ENCODE results near the gene SKIDA1. TPM values are rescaled to one million over a fixed set of nuclear protein-coding genes. Genes with fewer than 3 reads are reported as not detected.

Gene SKIDA1
- total and polyA plus RNA-seq, 7 donors: 0.10 to 4.2 (median 2.9) TPM; not detected in 2

DNA sequence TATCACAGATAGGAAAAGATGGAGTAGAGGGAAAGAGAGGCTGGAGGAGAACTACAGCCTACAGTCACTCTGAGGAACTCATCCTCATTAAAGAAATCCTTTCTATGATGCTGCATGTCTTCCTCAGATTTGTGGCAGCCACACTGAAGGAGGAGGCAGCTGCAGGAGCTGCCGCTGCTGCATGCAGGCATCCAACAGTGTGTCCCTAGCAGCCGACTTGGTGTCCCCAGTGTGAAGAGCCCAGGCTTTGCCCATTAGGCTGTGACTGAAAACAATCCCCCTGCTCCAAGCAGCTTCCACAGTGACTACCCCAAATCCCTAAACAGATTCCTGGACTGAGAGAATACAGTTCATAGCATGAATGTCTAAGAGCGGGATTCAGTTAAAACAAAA is 23.1 kb downstream of the SKIDA1 start:
- no peak for TF ChIP-seq POLR2A (IDR thresholded peaks at IDR 0.05)
- no peak for TF ChIP-seq EP300 (IDR thresholded peaks at IDR 0.05)
- TF ChIP-seq, protein P1, sequence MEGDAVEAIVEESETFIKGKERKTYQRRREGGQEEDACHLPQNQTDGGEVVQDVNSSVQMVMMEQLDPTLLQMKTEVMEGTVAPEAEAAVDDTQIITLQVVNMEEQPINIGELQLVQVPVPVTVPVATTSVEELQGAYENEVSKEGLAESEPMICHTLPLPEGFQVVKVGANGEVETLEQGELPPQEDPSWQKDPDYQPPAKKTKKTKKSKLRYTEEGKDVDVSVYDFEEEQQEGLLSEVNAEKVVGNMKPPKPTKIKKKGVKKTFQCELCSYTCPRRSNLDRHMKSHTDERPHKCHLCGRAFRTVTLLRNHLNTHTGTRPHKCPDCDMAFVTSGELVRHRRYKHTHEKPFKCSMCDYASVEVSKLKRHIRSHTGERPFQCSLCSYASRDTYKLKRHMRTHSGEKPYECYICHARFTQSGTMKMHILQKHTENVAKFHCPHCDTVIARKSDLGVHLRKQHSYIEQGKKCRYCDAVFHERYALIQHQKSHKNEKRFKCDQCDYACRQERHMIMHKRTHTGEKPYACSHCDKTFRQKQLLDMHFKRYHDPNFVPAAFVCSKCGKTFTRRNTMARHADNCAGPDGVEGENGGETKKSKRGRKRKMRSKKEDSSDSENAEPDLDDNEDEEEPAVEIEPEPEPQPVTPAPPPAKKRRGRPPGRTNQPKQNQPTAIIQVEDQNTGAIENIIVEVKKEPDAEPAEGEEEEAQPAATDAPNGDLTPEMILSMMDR (IDR thresholded peaks at IDR 0.05): no peak
- TF ChIP-seq POLR2AphosphoS5 (IDR thresholded peaks at IDR 0.05): no peak
- intact Hi-C loops (cut with DNase I): no loop called here

DNA sequence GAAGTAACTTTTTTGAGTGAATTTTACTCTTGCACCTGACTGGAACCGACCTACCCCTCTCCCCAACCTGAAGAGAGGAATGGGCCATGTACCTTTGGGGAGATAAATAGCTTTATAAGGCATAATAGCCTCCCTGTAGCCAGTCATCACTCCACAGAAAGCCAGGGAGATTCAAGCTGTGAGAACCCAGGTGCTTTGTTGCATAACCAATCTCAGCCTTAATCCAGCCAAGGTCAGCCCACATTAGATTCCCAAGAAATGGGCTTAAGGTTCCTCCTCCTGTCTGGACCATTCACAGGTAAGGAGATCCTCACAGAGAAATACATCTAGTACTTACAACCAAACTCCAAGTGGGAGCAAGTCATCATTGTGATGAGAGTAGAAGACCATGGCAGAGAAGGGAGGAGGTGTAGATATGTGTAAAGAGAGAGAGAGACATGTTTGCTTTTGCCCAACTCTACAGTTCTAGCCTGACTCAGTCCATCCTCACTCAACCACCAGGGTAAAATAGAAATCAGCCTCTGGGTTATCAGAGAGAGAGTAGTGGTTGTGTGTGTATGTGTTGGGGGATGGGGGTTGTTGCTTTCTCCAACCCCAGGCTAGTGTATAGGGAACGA is 23.6 kb downstream of the SKIDA1 start:
- WGBS, 2 donors: 91 to 96% methylated on average over 2 of the region's 2 CpGs
- intact Hi-C loops (cut with DNase I): no loop called here
- Histone ChIP-seq H3K27ac (no peak overlapping the region), H3K4me3 (no peak overlapping the region), H3K9me3 (no peaks in the 10 kb centered on the region), H3K4me1 (peaks cover 0 to 16% (median 4%) of the 10 kb centered on the region in 4 donors), H3K27me3 (no peaks in the 10 kb centered on the region), H3K36me3 (no peaks in the 10 kb centered on the region)
- TF ChIP-seq, protein P1 (IDR thresholded peaks at IDR 0.05): no peak
- no peak for TF ChIP-seq POLR2A (IDR thresholded peaks at IDR 0.05)
- no peak for TF ChIP-seq EP300 (IDR thresholded peaks at IDR 0.05)
- no peak for TF ChIP-seq POLR2AphosphoS5 (IDR thresholded peaks at IDR 0.05)
- no peak for DNase-seq

More for the DNA sequence above, 23.1 kb downstream of the SKIDA1 start:
- no peaks in the 10 kb centered on the region for H3K27me3 ChIP-seq
- no peak for DNase-seq
- H3K9me3 ChIP-seq: no peaks in the 10 kb centered on the region
- peaks cover 0 to 11% (median 2%) of the 10 kb centered on the region in 4 donors for H3K4me1 ChIP-seq
- no peak overlapping the region for H3K27ac ChIP-seq
- 91 to 92% methylated on average over 3 of the region's 3 CpGs for WGBS, 2 donors
- no peaks in the 10 kb centered on the region for H3K36me3 ChIP-seq
- H3K4me3 ChIP-seq: no peak overlapping the region

DNA sequence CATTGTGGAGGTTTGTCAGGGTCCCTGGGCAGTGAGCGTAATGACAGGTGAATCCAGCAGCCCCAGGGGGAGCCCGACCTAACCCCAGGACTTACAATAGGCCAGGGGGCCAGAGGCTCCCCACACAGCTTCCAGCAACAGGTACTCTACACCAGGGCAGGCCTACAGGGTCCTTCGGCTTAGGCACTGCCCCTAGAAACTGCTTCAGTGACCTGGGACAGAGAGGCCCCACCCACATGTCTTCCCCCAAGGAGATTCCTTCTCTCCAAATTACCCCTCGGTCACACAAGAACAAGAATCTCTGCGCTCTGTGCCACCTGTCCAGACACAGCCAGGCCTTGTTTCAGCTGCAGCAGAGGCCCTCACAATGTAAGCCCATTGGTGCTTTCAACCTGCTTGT is 24.4 kb downstream of the SKIDA1 start:
- no peaks in the 10 kb centered on the region for H3K27me3 ChIP-seq
- H3K9me3 ChIP-seq: no peaks in the 10 kb centered on the region
- intact Hi-C loops (cut with DNase I): no loop called here
- no peak overlapping the region for H3K27ac ChIP-seq
- no peaks in the 10 kb centered on the region for H3K36me3 ChIP-seq
- TF ChIP-seq, protein P1 (IDR thresholded peaks at IDR 0.05): no peak
- TF ChIP-seq EP300 (IDR thresholded peaks at IDR 0.05): no peak
- no peak for TF ChIP-seq POLR2AphosphoS5 (IDR thresholded peaks at IDR 0.05)
- no peak for TF ChIP-seq POLR2A (IDR thresholded peaks at IDR 0.05)
- H3K4me1 ChIP-seq: peaks cover 0 to 24% (median 5%) of the 10 kb centered on the region in 4 donors
- no peak overlapping the region for H3K4me3 ChIP-seq
- no peak for DNase-seq
- 95% methylated on average over 5 of the region's 5 CpGs for WGBS, 2 donors

DNA sequence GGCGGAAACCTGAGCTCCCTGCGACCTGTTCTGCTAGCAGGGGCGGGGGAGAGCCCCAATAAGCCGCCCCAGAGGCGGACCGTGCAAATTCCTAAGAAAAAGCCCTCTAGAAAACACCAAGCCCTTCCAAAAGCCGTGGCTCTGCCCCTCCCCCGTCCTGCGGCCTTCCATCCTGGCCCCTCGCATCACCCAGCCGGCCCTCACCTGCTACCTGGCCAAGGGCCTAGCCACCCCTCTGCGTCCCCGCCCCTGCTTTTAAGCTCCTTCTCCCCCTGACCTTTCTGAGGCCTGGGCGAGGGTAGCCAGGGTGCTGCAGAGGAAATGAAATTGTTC is 24.9 kb downstream of the SKIDA1 start:
- H3K36me3 ChIP-seq: no peaks in the 10 kb centered on the region
- no peaks in the 10 kb centered on the region for H3K27me3 ChIP-seq
- peaks cover 0 to 28% (median 5%) of the 10 kb centered on the region in 4 donors for H3K4me1 ChIP-seq
- TF ChIP-seq POLR2AphosphoS5 (IDR thresholded peaks at IDR 0.05): no peak
- TF ChIP-seq, protein P1 (IDR thresholded peaks at IDR 0.05): no peak
- TF ChIP-seq EP300 (IDR thresholded peaks at IDR 0.05): no peak
- TF ChIP-seq POLR2A (IDR thresholded peaks at IDR 0.05): no peak
- intact Hi-C loops (cut with DNase I): no loop called here
- no peaks in the 10 kb centered on the region for H3K9me3 ChIP-seq
- peak overlapping the region in 3 of 4 donors; percentile 12 to 34 (median 21) for H3K4me3 ChIP-seq
- peak overlapping the region in 1 of 4 donors; percentile 34 for H3K27ac ChIP-seq
- 60 to 68% methylated on average over 14 of the region's 14 CpGs for WGBS, 2 donors
- no peak for DNase-seq
